IMR-90 (cell line): ENCODE results near the gene RFC3.

Experiments used
- CEBPB ChIP-seq: IDR thresholded peaks from 2 replicates; pipeline ENCODE4 v1.6.1; 2012; ENCODE audit warnings: low read depth, low read length, improper control_type of control experiment
- FOS ChIP-seq: fragments of 150-350 bp; IDR thresholded peaks from 2 replicates; pipeline ENCODE4 v1.6.1; 2016; ENCODE audit warnings: low read depth, low read length
- MAFK ChIP-seq: IDR thresholded peaks from 2 replicates; pipeline ENCODE4 v1.6.1; 2012; ENCODE audit warnings: low read depth, low read length, improper control_type of control experiment
- MAZ ChIP-seq: IDR thresholded peaks from 2 replicates; pipeline ENCODE4 v1.6.1; 2012; ENCODE audit warnings: low read depth, mild to moderate bottlenecking, low read length, improper control_type of control experiment, moderate library complexity, borderline replicate concordance
- MXI1 ChIP-seq: IDR thresholded peaks from 2 replicates; pipeline ENCODE4 v1.6.1; 2012; ENCODE audit warnings: low read depth, mild to moderate bottlenecking, low read length, moderate library complexity, borderline replicate concordance
- NFE2L2 ChIP-seq: fragments of 150-350 bp; IDR thresholded peaks from 2 replicates; pipeline ENCODE4 v1.6.1; 2016; ENCODE audit warnings: low read depth, mild to moderate bottlenecking, low read length
- POLR2A ChIP-seq: IDR thresholded peaks from 2 replicates; pipeline ENCODE4 v1.6.1; 2012; ENCODE audit warnings: mild to moderate bottlenecking, low read depth, low read length
- RAD21 ChIP-seq: IDR thresholded peaks from 2 replicates; pipeline ENCODE4 v1.6.1; 2012; ENCODE audit warnings: low read length, improper control_type of control experiment
- RCOR1 ChIP-seq: IDR thresholded peaks from 2 replicates; pipeline ENCODE4 v1.6.1; 2012; ENCODE audit warnings: mild to moderate bottlenecking, low read length, improper control_type of control experiment; ENCODE audit not compliant: insufficient replicate concordance
- RFX5 ChIP-seq: IDR thresholded peaks from 2 replicates; pipeline ENCODE4 v1.8.0; 2012; ENCODE audit warnings: low read depth, mild to moderate bottlenecking, low read length, moderate library complexity
- SMC3 ChIP-seq: fragments of 150-350 bp; IDR thresholded peaks from 2 replicates; pipeline ENCODE4 v1.6.1; 2016; ENCODE audit warnings: low read depth, mild to moderate bottlenecking, antibody characterized with exemption, low read length, moderate library complexity
- TF ChIP-seq, protein P1 (sequence below): fragments of 150-350 bp; IDR thresholded peaks from 2 replicates; pipeline ENCODE4 v1.6.1; 2017; ENCODE audit warnings: mild to moderate bottlenecking, antibody characterized with exemption, low read length, low read depth
- TF ChIP-seq, protein P2 (sequence below): conservative IDR thresholded peaks from 2 replicates; pipeline ENCODE4 v1.5.1; 2012; ENCODE audit warnings: mild to moderate bottlenecking, low read depth, low read length, improper control_type of control experiment
- TF ChIP-seq, protein P3 (sequence below): fragments of 150-350 bp; IDR thresholded peaks from 2 replicates; pipeline ENCODE4 v1.6.1; 2016; ENCODE audit warnings: low read depth, mild to moderate bottlenecking, low read length, moderate library complexity, borderline replicate concordance

DNA sequence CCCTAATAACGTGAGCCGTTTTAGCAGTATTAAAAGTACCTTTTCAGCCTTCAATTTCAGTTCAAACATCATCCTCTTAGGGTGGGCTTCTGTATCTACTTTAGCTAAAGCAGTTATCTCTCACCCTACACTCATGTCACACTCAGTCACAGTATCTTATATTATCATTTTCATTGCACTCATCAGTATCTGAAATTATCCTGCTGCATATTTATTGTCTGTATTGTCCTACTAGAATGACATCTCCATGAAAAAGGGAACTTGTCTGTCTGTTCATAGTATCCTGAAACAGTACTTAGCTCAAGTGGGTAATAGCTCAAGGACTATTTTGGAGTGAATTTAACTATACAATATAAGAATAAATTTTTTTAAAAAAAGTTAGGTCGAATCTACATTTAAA is 19.9 kb upstream of the RFC3 start:
- TF ChIP-seq, protein P1, sequence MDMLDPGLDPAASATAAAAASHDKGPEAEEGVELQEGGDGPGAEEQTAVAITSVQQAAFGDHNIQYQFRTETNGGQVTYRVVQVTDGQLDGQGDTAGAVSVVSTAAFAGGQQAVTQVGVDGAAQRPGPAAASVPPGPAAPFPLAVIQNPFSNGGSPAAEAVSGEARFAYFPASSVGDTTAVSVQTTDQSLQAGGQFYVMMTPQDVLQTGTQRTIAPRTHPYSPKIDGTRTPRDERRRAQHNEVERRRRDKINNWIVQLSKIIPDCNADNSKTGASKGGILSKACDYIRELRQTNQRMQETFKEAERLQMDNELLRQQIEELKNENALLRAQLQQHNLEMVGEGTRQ: no peak
- no peak for TF ChIP-seq CEBPB
- TF ChIP-seq POLR2A: no peak
- TF ChIP-seq, protein P2, sequence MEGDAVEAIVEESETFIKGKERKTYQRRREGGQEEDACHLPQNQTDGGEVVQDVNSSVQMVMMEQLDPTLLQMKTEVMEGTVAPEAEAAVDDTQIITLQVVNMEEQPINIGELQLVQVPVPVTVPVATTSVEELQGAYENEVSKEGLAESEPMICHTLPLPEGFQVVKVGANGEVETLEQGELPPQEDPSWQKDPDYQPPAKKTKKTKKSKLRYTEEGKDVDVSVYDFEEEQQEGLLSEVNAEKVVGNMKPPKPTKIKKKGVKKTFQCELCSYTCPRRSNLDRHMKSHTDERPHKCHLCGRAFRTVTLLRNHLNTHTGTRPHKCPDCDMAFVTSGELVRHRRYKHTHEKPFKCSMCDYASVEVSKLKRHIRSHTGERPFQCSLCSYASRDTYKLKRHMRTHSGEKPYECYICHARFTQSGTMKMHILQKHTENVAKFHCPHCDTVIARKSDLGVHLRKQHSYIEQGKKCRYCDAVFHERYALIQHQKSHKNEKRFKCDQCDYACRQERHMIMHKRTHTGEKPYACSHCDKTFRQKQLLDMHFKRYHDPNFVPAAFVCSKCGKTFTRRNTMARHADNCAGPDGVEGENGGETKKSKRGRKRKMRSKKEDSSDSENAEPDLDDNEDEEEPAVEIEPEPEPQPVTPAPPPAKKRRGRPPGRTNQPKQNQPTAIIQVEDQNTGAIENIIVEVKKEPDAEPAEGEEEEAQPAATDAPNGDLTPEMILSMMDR: no peak
- TF ChIP-seq MAFK: no peak
- TF ChIP-seq NFE2L2: no peak
- no peak for TF ChIP-seq MAZ
- TF ChIP-seq MXI1: no peak
- TF ChIP-seq RFX5: no peak
- no peak for TF ChIP-seq RAD21
- no peak for TF ChIP-seq SMC3
- TF ChIP-seq RCOR1: no peak
- TF ChIP-seq, protein P3, sequence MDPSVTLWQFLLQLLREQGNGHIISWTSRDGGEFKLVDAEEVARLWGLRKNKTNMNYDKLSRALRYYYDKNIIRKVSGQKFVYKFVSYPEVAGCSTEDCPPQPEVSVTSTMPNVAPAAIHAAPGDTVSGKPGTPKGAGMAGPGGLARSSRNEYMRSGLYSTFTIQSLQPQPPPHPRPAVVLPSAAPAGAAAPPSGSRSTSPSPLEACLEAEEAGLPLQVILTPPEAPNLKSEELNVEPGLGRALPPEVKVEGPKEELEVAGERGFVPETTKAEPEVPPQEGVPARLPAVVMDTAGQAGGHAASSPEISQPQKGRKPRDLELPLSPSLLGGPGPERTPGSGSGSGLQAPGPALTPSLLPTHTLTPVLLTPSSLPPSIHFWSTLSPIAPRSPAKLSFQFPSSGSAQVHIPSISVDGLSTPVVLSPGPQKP: no peak
- no peak for TF ChIP-seq FOS
